ENCODE measurements around the gene TLR2. TPM values are rescaled to one million over a fixed set of nuclear protein-coding genes. Genes with fewer than 3 reads are reported as not detected.

The TLR2 gene
- total RNA-seq, 6 donors from 2014 or later = 34.8 to 104 (median 91.2) TPM

DNA sequence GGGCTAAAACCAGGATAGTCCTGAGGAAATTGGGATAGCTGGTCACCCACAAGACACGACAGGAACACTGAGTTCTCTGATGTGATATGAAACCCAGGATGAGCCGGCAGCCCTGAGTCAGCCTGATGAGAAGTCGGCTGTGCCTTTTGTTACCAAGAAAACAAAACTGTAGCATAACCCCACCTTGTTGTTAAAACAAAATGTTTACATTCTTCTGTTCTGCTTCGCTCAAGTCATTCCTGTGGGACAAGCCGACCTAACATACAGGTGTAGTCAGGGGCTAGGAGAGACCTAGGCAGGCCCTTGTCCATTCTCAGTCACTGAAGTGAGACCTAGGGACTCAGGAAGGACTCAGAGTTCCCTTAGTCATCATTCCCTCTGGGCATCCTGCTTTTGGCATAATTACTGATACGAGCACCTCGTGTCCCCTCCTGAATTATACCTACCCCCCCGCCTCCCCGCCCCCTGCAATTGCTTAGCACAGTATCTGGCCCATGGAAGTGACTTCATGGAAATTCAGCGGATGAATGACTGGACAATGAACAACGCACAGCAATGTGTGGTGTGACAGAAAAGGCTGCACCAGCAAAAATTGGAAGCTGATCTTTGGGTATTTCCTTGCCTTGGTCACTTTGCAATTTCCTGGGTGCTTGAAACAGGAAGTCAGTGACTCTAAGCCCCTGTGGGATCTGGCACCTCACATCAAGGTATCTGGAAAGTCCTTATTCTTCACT is 31.9 kb upstream of the TLR2 start:
- Histone ChIP-seq H3K36me3 (no peaks in the 10 kb centered on the region), H3K4me3 (no peak overlapping the region), H3K4me1 (peaks cover 21 to 39% (median 28%) of the 10 kb centered on the region in 4 donors), H3K27me3 (no peaks in the 10 kb centered on the region), H3K9me3 (no peaks in the 10 kb centered on the region), H3K27ac (peak overlapping the region; percentile 81 to 88 (median 85))
- ATAC-seq (ENCODE audit: low FRiP score in 2 of 2) (peak; percentile 52 to 72), DNase-seq (peak in 1 of 2 donors; percentile 56)
- TF ChIP-seq, protein P1, sequence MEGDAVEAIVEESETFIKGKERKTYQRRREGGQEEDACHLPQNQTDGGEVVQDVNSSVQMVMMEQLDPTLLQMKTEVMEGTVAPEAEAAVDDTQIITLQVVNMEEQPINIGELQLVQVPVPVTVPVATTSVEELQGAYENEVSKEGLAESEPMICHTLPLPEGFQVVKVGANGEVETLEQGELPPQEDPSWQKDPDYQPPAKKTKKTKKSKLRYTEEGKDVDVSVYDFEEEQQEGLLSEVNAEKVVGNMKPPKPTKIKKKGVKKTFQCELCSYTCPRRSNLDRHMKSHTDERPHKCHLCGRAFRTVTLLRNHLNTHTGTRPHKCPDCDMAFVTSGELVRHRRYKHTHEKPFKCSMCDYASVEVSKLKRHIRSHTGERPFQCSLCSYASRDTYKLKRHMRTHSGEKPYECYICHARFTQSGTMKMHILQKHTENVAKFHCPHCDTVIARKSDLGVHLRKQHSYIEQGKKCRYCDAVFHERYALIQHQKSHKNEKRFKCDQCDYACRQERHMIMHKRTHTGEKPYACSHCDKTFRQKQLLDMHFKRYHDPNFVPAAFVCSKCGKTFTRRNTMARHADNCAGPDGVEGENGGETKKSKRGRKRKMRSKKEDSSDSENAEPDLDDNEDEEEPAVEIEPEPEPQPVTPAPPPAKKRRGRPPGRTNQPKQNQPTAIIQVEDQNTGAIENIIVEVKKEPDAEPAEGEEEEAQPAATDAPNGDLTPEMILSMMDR (IDR thresholded peaks at IDR 0.05) = no peak
- TF ChIP-seq POLR2A (IDR thresholded peaks at IDR 0.05) (peak in 1 of 4 donors; percentile 48), EP300 (IDR thresholded peaks at IDR 0.05) (peak in 1 of 4 donors; percentile 36), POLR2AphosphoS5 (IDR thresholded peaks at IDR 0.05) (peak; percentile 31 to 62)
- 62 to 72% methylated on average over 11 of the region's 11 CpGs for WGBS, 2 donors

DNA sequence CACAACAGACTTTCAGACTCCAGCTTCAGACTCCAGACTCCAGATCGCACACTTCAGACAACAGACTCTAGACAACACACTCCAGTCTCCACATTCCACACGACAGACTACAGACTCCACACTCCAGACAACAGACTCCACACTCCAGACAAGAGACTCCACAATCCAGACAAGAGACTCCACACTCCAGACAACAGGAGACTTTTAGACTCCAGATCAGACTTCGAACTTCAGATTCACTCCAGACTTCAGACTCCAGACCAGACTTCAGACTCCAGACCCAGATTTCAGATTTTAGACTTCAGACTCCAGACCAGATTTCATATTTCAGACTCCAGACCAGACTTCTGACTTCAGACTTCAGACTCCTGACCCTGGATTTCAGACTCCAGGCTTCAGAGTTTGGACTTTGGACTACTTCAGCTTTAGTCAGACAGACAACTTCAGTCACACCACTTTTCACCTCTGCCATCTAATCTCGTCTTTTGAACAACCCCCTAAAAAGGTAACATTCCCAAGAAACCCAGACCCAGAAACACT is 29.0 kb upstream of the TLR2 start:
- TF ChIP-seq, protein P1 (IDR thresholded peaks at IDR 0.05) = no peak
- peak in 1 of 4 donors; percentile 33 for TF ChIP-seq POLR2A (IDR thresholded peaks at IDR 0.05)
- no peak overlapping the region for H3K4me3 ChIP-seq
- H3K36me3 ChIP-seq = no peaks in the 10 kb centered on the region
- H3K9me3 ChIP-seq = no peaks in the 10 kb centered on the region
- H3K4me1 ChIP-seq = peaks cover 24 to 44% (median 30%) of the 10 kb centered on the region in 4 donors
- WGBS, 2 donors = 44 to 50% methylated on average over 4 of the region's 4 CpGs
- H3K27me3 ChIP-seq = no peaks in the 10 kb centered on the region
- ATAC-seq (ENCODE audit: low FRiP score in 2 of 2) (no peak), DNase-seq (no peak)
- peak overlapping the region; percentile 73 to 88 (median 76) for H3K27ac ChIP-seq

DNA sequence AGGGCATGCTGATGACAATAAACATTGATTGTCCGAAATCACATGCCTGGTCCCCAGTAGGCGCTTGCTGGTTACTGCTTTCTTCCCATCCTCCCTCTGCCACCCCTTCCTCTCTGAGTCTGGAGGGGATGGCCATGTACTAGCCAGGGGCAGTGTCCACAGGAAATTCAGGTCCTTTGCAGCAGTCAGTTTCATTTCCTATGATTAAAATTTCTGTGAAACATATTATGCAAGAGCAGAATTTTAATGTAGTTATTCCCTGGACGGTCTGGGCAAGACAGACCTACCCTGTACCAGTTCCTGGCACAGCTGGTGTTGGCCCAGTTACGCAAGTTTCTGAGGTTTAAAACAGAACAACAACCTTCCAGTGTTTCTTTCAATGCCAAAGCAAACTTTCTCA is 28.2 kb upstream of the TLR2 start:
- peak in 1 of 2 donors; percentile 82 for DNase-seq
- Histone ChIP-seq H3K4me1 (peaks cover 28 to 48% (median 36%) of the 10 kb centered on the region in 4 donors), H3K27ac (peak overlapping the region; percentile 73 to 88 (median 76)), H3K36me3 (no peaks in the 10 kb centered on the region), H3K4me3 (peak overlapping the region in 1 of 4 donors; percentile 9), H3K9me3 (no peaks in the 10 kb centered on the region), H3K27me3 (no peaks in the 10 kb centered on the region)
- peak; percentile 38 to 62 for ATAC-seq (ENCODE audit: low FRiP score in 2 of 2)
- 53 to 59% methylated on average over 4 of the region's 4 CpGs for WGBS, 2 donors
- TF ChIP-seq POLR2A (IDR thresholded peaks at IDR 0.05) = peak in 1 of 4 donors; percentile 68
- TF ChIP-seq EP300 (IDR thresholded peaks at IDR 0.05) = peak in 2 of 4 donors; percentile 57 to 67
- peak; percentile 63 to 71 for TF ChIP-seq POLR2AphosphoS5 (IDR thresholded peaks at IDR 0.05)
- TF ChIP-seq, protein P1 (IDR thresholded peaks at IDR 0.05) = no peak

DNA sequence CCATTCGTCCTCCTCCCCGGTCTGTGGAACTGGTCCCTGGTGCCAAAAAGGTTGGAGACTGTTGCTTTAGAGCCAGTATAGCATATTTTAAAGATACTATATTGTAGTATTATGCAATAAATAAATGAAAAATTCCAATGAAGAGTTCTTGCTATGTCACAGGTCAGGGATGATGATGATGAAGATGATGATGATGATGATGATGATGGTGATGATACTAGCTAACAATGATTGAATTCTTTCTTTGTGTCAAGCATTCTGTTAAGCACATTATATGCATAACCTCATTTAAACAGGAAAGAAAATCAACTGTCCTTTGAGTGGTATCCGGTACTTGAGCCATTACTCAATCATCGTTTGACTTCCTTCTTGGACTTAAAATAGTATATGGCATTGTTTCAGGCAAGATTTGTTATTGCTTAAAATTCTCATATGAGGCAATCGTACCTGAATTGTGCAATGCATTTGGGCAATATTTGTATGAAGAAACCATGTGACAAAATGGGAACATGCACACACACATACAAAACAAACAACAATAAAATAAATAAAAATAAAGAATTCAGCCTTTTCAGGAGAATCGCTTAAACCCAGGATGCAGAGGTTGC is 22.8 kb upstream of the TLR2 start:
- DNase-seq = no peak
- peak; percentile 84 to 85 for ATAC-seq (ENCODE audit: low FRiP score in 2 of 2)
- WGBS, 2 donors = 21 to 27% methylated on average over 6 of the region's 6 CpGs
- H3K36me3 ChIP-seq = no peaks in the 10 kb centered on the region
- no peaks in the 10 kb centered on the region for H3K9me3 ChIP-seq
- TF ChIP-seq EP300 (IDR thresholded peaks at IDR 0.05) (peak; percentile 11 to 99 (median 80)), POLR2AphosphoS5 (IDR thresholded peaks at IDR 0.05) (peak; percentile 21 to 98), POLR2A (IDR thresholded peaks at IDR 0.05) (no peak)
- H3K4me1 ChIP-seq = peaks cover 23 to 29% (median 27%) of the 10 kb centered on the region in 4 donors
- H3K27me3 ChIP-seq = no peaks in the 10 kb centered on the region
- H3K4me3 ChIP-seq = no peak overlapping the region
- H3K27ac ChIP-seq = peak overlapping the region; percentile 83 to 89 (median 86)

DNA sequence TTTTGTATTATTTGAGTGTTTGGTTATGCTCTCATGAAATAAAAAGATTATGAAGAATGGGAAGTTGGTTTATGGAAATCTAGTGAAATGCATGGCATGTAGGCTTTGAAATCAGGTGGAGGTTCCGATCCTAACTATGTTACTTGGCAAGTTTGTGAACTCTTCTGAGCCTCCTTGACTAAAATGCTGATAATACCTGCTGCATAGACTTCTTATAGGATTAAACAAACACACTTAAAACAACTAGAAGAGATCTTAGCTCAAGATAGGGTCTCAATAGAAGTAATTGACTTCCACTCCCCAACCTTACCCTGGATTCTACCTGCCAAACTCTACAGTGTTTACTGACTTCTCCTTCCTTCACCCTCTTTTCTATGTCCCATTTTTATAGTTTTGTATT is 22.2 kb upstream of the TLR2 start:
- Histone ChIP-seq H3K4me3 (no peak overlapping the region), H3K27me3 (no peaks in the 10 kb centered on the region), H3K4me1 (peaks cover 19 to 25% (median 22%) of the 10 kb centered on the region in 4 donors), H3K36me3 (no peaks in the 10 kb centered on the region), H3K9me3 (no peaks in the 10 kb centered on the region), H3K27ac (peak overlapping the region; percentile 66 to 89 (median 76))
- no peak for TF ChIP-seq POLR2A (IDR thresholded peaks at IDR 0.05)
- TF ChIP-seq POLR2AphosphoS5 (IDR thresholded peaks at IDR 0.05) = no peak
- no peak for TF ChIP-seq EP300 (IDR thresholded peaks at IDR 0.05)
- TF ChIP-seq, protein P1 (IDR thresholded peaks at IDR 0.05) = no peak
- ATAC-seq (ENCODE audit: low FRiP score in 2 of 2) = peak; percentile 39 to 77
- WGBS, 2 donors = 62 to 69% methylated on average over 1 of the region's 1 CpG
- no peak for DNase-seq
